GM12873 (cell line): ENCODE data around the gene TTLL9.

ENCODE experiments used
- TF ChIP-seq, protein P1 (sequence below): IDR thresholded peaks from 2 replicates; pipeline ENCODE4 v1.5.1; 2012; ENCODE audit warnings: low read depth, mild to moderate bottlenecking, moderate library complexity, low read length, control low read depth; ENCODE audit not compliant: insufficient read depth; ENCODE audit errors: missing control alignments

TTLL9 gene

DNA sequence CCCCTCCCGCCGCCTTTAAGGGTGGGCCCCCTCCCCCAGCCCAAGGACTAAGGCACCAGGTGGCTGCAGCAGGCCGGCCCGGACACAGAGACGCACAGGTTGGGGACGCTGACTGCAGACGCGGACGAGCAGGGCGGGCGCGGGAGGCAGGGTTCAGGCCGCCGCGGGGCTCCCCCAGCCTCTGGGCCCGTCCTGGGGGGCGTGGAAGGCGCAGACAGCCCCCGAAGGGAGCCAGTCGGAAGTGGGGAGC, 9.4 kb upstream of the TTLL9 start:
- TF ChIP-seq, protein P1, sequence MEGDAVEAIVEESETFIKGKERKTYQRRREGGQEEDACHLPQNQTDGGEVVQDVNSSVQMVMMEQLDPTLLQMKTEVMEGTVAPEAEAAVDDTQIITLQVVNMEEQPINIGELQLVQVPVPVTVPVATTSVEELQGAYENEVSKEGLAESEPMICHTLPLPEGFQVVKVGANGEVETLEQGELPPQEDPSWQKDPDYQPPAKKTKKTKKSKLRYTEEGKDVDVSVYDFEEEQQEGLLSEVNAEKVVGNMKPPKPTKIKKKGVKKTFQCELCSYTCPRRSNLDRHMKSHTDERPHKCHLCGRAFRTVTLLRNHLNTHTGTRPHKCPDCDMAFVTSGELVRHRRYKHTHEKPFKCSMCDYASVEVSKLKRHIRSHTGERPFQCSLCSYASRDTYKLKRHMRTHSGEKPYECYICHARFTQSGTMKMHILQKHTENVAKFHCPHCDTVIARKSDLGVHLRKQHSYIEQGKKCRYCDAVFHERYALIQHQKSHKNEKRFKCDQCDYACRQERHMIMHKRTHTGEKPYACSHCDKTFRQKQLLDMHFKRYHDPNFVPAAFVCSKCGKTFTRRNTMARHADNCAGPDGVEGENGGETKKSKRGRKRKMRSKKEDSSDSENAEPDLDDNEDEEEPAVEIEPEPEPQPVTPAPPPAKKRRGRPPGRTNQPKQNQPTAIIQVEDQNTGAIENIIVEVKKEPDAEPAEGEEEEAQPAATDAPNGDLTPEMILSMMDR, result no peak

DNA sequence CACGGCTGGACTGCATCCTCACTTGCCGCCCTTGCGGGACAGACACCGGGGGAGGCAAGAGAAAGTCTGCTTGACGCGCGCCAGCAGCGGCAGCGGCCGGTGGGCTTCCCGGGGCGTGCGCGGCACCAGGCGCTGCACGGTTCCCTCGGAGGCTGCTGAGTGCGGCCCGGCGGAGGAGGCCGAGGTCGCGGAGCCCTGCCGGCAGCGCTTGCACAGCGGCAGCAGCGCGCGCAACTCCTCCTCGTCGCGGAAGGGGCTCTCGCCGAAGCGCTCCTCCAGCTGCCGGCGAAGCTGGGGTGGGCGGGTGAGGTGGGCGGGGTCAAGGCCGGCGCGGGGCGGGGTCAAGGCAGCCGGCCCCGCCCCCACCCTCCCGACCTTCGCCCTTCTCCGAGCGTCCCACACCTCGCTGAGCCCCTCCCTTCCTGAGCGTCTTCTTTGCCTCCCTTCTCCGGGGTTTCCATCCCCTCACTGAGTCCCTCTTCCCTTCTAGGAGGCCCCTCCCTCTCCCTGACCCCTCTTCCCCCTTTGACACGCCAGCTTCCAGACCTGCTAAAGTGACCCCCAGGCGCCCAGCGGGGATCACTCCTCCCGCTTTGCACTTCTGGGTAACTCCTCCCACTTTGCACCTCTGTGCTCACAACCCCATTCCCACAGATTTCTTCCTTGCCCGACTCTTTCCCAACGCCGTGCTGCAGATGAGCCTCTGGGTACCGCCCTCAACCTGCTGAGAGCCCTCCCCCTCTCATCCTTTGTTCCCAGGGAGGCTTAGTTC, 8.9 kb upstream of the TTLL9 start:
- TF ChIP-seq, protein P1, result no peak

DNA sequence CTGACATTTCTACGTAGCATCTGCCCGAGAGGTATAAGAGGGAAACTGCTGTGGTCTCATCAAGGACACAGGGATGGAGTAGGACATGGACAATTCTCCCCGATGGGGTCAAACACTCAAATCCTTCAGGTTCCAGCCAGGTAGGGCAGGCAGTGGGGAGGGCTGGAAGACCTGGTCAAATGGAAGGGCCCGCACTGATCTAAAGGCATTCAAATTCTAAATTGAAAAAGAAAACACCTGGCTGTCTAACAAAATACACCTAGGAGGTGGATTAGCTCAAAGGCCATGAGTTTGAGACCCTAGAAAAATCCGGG, 8.3 kb upstream of the TTLL9 start:
- TF ChIP-seq, protein P1, result no peak

DNA sequence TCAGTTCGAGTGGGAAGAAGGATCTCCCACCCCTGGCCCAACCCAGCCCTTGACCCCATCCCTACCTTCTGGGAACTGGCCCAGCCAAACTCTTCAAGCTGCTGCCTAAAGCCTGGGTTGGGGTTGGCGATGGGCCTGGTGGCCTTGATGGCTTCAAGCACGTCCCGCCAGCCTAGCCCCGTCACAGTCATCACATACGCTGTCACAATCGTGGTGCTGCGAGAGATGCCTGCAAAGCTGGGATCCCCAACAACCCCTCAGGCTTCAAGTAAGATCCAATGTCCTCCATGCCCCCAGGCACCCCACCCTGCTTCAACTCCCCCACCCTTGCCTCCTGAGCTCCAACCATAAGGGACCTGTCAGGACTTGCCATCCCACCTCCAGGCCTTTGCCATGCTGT, 7.9 kb upstream of the TTLL9 start:
- TF ChIP-seq, protein P1, result no peak

DNA sequence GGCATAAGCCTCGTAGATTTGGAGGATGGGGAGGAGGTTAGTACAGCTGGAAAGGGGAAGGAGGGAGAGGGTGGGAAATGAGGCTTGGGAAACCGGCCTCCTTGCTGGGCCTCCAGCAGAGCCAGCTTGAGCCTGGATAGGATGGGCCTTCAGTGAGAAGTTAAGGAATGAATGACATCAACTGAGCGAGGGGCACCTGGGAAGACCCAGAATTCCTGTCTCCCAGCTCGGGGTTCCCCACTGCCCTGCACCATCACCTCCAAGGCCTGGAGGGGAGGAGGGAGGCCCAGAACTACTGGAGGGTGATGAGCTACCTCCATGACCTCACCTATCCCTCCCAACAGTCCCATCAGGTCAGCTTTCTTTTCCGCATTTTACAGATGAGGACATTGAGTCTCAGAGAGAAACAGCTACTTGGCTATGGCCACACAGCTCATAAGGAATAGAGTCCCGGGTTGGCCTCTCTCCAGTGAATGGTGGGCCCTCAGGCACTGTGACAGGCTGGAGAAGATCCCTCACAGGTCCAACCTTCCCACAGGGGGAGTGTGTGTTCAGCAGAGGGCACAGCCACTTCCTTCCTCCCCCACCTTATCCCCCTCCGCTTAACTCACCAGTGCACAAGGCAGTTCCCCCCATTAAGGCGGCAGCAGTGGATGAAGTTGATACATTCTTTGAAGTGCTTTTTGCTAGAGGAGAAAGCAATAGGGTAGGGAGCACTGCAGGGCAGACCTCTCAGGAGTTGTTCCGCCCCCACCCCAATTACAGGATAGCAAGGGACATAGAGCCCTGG, 6.9 kb upstream of the TTLL9 start:
- TF ChIP-seq, protein P1, result no peak

DNA sequence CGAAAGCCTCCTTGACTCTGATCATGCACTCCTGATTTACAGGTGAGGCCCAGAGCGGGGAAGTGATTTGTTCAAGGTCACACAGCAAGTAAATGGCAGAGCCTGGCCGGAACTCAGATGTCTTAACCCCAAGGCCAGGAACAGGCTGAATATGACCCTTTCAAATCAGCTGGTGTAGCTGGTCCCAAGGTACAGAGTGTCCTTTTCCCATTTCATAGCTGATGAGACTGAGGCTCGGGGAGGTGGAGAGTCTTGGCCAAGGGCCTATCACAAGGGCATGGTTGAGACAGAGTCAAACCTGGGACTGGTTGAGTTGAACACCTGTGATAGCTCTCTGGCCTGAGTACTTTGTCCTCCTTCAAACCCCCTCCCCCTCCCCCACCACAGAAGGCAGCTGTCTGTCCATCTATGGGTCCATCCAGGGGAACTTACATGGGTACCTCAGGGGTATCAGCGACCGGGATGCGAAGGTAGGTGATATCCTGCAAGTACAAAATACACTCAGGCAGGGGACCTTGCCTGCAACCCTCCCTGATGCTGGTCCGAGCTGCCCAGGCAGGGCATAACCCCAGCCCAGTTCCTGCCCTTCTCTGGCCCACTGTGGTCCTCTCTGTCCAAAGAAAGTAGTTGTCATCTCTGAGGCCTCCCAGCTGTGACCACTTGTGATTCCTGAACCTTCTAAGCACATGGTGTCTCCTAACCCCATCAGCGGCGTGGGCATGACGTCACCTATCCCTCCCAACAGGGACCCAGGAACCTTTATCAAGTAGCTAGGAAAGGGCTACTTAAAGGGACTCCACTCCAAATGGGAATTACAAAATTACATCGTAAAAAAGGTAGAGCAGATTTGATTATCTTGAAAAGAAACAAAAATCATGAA, 5.7 kb upstream of the TTLL9 start:
- TF ChIP-seq, protein P1, result no peak

DNA sequence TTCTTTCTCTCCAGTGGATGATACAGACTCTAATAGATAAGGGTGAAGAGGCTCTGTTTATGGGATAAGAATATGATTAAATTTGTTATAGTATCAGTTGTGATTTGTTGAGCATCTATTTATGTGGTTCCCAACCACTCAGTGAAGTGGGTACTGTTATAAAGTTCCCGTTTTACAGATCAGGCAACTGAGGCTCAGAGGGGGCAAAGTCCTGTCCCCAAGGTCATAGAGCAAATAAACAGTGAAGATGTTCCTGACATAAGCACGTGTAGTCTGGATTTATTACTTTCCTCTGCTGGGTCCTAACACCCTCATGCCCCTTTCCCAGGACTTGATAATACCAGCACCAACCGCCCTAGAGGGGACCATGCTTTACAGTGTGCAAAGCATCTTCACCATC, 4.2 kb upstream of the TTLL9 start:
- TF ChIP-seq, protein P1, result no peak
